ENCODE results near the gene CACTIN. TPM values are rescaled to one million over a fixed set of nuclear protein-coding genes. Genes with fewer than 3 reads are reported as not detected.

Gene CACTIN
- total and polyA plus RNA-seq, 9 donors: 2.7 to 39.1 (median 28.8) TPM

- Histone ChIP-seq H3K4me3 (no peak overlapping the region), H3K36me3 (no peaks in the 10 kb centered on the region), H3K4me1 (ENCODE audit: insufficient read depth) (no peaks in the 10 kb centered on the region), H3K9me3 (no peaks in the 10 kb centered on the region), H3K27me3 (no peaks in the 10 kb centered on the region), H3K27ac (no peak overlapping the region)
- intact Hi-C loops (cut with DNase I): loop anchor here in 1 of 4 donors (10.0 kb wide), 1 partner anchor 545 kb away; no protein-coding TSS in a partner anchor
- no peak for TF ChIP-seq CTCF (IDR thresholded peaks at IDR 0.05)
- TF ChIP-seq POLR2A (IDR thresholded peaks at IDR 0.05): no peak
- TF ChIP-seq EP300 (IDR thresholded peaks at IDR 0.05): no peak
- no peak for DNase-seq
- WGBS, 3 donors: 89 to 92% (median 91%) methylated on average over 22 of the region's 22 CpGs
Measured at GRCh38 chr19:3659746-3660112, 33.1 kb upstream of the CACTIN start.

- no peak overlapping the region for H3K4me3 ChIP-seq
- TF ChIP-seq EP300 (IDR thresholded peaks at IDR 0.05) (no peak), CTCF (IDR thresholded peaks at IDR 0.05) (no peak), POLR2A (IDR thresholded peaks at IDR 0.05) (no peak)
- H3K36me3 ChIP-seq: no peaks in the 10 kb centered on the region
- DNase-seq: no peak
- no peak overlapping the region for H3K27ac ChIP-seq
- H3K4me1 ChIP-seq (ENCODE audit: insufficient read depth): no peaks in the 10 kb centered on the region
- 71 to 83% (median 71%) methylated on average over 37 of the region's 37 CpGs for WGBS, 3 donors
- H3K27me3 ChIP-seq: no peaks in the 10 kb centered on the region
- H3K9me3 ChIP-seq: no peaks in the 10 kb centered on the region
- intact Hi-C loops (cut with DNase I): no loop called here
Measured at GRCh38 chr19:3658870-3659745, 32.5 kb upstream of the CACTIN start.

GRCh38 chr19:3658004-3658869, 31.6 kb upstream of the CACTIN start:
- no peaks in the 10 kb centered on the region for H3K9me3 ChIP-seq
- WGBS, 3 donors: 74 to 84% (median 80%) methylated on average over 37 to 39 of the region's 39 CpGs
- H3K27ac ChIP-seq: no peak overlapping the region
- TF ChIP-seq EP300 (IDR thresholded peaks at IDR 0.05) (no peak), POLR2A (IDR thresholded peaks at IDR 0.05) (no peak), CTCF (IDR thresholded peaks at IDR 0.05) (no peak)
- DNase-seq: no peak
- H3K4me3 ChIP-seq: no peak overlapping the region
- intact Hi-C loops (cut with DNase I): no loop called here
- H3K27me3 ChIP-seq: no peaks in the 10 kb centered on the region
- H3K36me3 ChIP-seq: no peaks in the 10 kb centered on the region
- H3K4me1 ChIP-seq (ENCODE audit: insufficient read depth): no peaks in the 10 kb centered on the region

- Histone ChIP-seq H3K36me3 (no peaks in the 10 kb centered on the region), H3K27ac (no peak overlapping the region), H3K9me3 (no peaks in the 10 kb centered on the region), H3K27me3 (no peaks in the 10 kb centered on the region), H3K4me1 (ENCODE audit: insufficient read depth) (no peaks in the 10 kb centered on the region), H3K4me3 (no peak overlapping the region)
- intact Hi-C loops (cut with DNase I): no loop called here
- TF ChIP-seq CTCF (IDR thresholded peaks at IDR 0.05) (no peak), EP300 (IDR thresholded peaks at IDR 0.05) (no peak), POLR2A (IDR thresholded peaks at IDR 0.05) (no peak)
- no peak for DNase-seq
- 94 to 98% (median 94%) methylated on average over 16 of the region's 16 CpGs for WGBS, 3 donors
Measured at GRCh38 chr19:3657395-3657769, 30.8 kb upstream of the CACTIN start.
